MCF 10A (cell line): ENCODE results near the gene CPA1. TPM values are rescaled to one million over a fixed set of nuclear protein-coding genes. Genes with fewer than 3 reads are reported as not detected.

Experiments
- BruUV-seq: library from RNA; stranded (reverse); fragments of 400-500 nt; replicated peaks from 2 replicates; lab custom pipeline; 2021; lab: Mats Ljungman, UMichigan
- CTCF ChIA-PET: fragments of 300-600 bp; sonication (Branson Sonifier 250); formaldehyde crosslinking; extraction: SDS; loops from one replicate; lab custom pipeline; 2021; ENCODE audit warnings: antibody characterized with exemption, inconsistent platforms; lab: Yijun Ruan, JAX
- POLR2A ChIA-PET: fragments of 300-600, 350-650 bp; sonication (Branson Sonifier 250); formaldehyde crosslinking; extraction: SDS; loops from one replicate; lab custom pipeline; 2020; ENCODE audit warnings: antibody characterized with exemption, inconsistent platforms; lab: Yijun Ruan, JAX
- DNase-seq: peaks from one replicate; pipeline ENCODE4 v3.0.0-alpha.2; 2018; ENCODE audit not compliant: unreplicated experiment
- H3K27ac Mint-ChIP-seq: one replicate; pipeline ENCODE4 v1.8.0; 2022; ENCODE audit warnings: mild to moderate bottlenecking, low read depth, mixed read lengths; ENCODE audit not compliant: unreplicated experiment
- H3K27me3 Mint-ChIP-seq: one replicate; pipeline ENCODE4 v1.8.0; 2022; ENCODE audit warnings: mixed read lengths; ENCODE audit not compliant: insufficient read depth, unreplicated experiment
- H3K36me3 Mint-ChIP-seq: one replicate; pipeline ENCODE4 v1.8.0; 2022; ENCODE audit warnings: mild to moderate bottlenecking, moderate library complexity, mixed read lengths; ENCODE audit not compliant: insufficient read depth, unreplicated experiment
- H3K4me1 Mint-ChIP-seq: one replicate; pipeline ENCODE4 v1.8.0; 2022; ENCODE audit warnings: mixed read lengths; ENCODE audit not compliant: insufficient read depth, unreplicated experiment
- H3K4me3 Mint-ChIP-seq: one replicate; pipeline ENCODE4 v1.8.0; 2022; ENCODE audit warnings: mild to moderate bottlenecking, moderate library complexity, mixed read lengths; ENCODE audit not compliant: unreplicated experiment
- H3K9me3 Mint-ChIP-seq: one replicate; pipeline ENCODE4 v1.8.0; 2022; ENCODE audit warnings: mixed read lengths; ENCODE audit not compliant: unreplicated experiment
- intact Hi-C: fragments of 100-400 bp; cut with micrococcal nuclease; formaldehyde crosslinking; loops from 2 replicates; pipeline ENCODE4 v1.14.1; 2022
- total RNA-seq: library from RNA; stranded (reverse); gene quantifications from 2 replicates; pipeline ENCODE4 v1.2.3, GENCODE V29; 2022
- TF ChIP-seq, protein P1 (sequence below): fragments of 200-600 bp; IDR thresholded peaks from one replicate; pipeline ENCODE4 v1.8.0; 2022; ENCODE audit warnings: antibody characterized with exemption, mild to moderate bottlenecking; ENCODE audit not compliant: unreplicated experiment

Gene CPA1
- total RNA-seq, 1 experiment from 2014 or later = not detected

DNA sequence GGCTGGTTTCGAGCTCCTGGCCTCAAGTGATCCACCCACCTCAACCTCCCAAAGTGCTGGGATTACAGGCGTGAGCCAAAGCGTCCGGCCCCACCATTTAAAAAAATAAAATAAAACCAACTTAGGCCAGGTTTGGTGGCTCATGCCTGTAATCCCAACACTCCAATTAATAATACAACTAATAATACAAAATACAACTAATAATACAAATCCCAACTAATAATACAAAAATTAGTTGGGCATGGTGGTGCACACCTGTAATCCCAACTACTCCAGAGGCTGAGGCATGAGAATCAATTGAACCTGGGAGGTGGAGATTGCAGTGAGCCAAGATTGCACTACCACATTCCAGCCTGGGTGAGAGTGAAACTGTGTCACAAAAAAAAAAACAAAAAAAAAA lies 32.9 kb downstream of the CPA1 start:
- Mint-ChIP-seq H3K27me3 (no peaks in the 10 kb centered on the region), H3K4me1 (peaks cover 5% of the 10 kb centered on the region), H3K9me3 (no peaks in the 10 kb centered on the region), H3K4me3 (no peak overlapping the region), H3K36me3 (no peaks in the 10 kb centered on the region), H3K27ac (no peak overlapping the region)
- TF ChIP-seq, protein P1, sequence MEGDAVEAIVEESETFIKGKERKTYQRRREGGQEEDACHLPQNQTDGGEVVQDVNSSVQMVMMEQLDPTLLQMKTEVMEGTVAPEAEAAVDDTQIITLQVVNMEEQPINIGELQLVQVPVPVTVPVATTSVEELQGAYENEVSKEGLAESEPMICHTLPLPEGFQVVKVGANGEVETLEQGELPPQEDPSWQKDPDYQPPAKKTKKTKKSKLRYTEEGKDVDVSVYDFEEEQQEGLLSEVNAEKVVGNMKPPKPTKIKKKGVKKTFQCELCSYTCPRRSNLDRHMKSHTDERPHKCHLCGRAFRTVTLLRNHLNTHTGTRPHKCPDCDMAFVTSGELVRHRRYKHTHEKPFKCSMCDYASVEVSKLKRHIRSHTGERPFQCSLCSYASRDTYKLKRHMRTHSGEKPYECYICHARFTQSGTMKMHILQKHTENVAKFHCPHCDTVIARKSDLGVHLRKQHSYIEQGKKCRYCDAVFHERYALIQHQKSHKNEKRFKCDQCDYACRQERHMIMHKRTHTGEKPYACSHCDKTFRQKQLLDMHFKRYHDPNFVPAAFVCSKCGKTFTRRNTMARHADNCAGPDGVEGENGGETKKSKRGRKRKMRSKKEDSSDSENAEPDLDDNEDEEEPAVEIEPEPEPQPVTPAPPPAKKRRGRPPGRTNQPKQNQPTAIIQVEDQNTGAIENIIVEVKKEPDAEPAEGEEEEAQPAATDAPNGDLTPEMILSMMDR = no peak
- CTCF ChIA-PET = interaction anchor here (0.6 kb wide), 3 partner anchors 49 to 349 kb away, joined by 3 to 5 read pairs (median 4); no protein-coding TSS in a partner anchor
- intact Hi-C loops = no loop called here
- DNase-seq = no peak
- POLR2A ChIA-PET = no interaction called here
- no TSS peak for BruUV-seq

DNA sequence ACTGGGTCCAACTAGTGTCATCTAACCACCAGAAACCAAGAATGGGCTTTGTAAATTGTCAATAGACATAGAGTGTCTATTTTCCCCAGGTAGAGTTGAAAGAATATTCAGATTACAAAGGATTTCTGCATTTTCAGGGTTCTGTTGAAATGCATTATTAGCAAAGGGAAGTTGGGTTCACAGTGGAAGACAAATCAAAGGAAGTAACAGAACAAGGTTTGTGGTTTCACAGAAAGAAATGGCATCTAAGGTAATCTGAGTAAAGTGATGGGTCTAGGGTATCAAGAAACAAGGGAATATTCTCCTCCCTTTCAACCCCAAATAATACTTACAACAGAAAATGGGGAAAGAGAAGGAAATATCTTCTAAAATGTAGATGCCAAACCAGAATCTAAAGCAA lies 34.7 kb downstream of the CPA1 start:
- Mint-ChIP-seq H3K27me3 (no peaks in the 10 kb centered on the region), H3K27ac (no peak overlapping the region), H3K4me1 (peaks cover 19% of the 10 kb centered on the region), H3K36me3 (no peaks in the 10 kb centered on the region), H3K4me3 (no peak overlapping the region), H3K9me3 (no peaks in the 10 kb centered on the region)
- TF ChIP-seq, protein P1 = no peak
- ChIA-PET POLR2A (no interaction called here), CTCF (no interaction called here)
- intact Hi-C loops = no loop called here
- no TSS peak for BruUV-seq
- no peak for DNase-seq

DNA sequence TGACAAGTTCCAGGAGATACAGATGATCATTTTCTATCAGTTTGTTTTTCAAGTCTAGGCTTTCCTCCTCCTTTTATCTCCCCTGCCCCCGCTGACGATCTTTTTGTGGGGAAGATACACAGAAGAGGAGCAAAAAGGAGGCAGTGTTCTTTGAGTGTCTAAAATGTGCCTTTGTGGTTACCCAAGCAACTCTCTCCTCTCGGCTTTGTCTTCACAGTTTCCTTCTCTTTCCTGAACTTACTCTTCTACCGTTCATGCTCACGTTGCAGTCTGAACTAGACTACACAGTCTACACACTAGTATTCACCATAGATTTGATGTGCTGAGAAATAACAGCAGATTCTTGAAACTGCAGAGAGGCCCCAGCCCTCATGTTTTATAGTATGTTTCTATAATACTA lies 36.9 kb downstream of the CPA1 start:
- CTCF ChIA-PET = no interaction called here
- TF ChIP-seq, protein P1 = no peak
- POLR2A ChIA-PET = interaction anchor here (1.5 kb wide), 1 partner anchor 61 kb away, joined by 6 read pairs; no protein-coding TSS in a partner anchor
- Mint-ChIP-seq H3K36me3 (no peaks in the 10 kb centered on the region), H3K9me3 (no peaks in the 10 kb centered on the region), H3K4me3 (no peak overlapping the region), H3K4me1 (peaks cover 28% of the 10 kb centered on the region), H3K27me3 (no peaks in the 10 kb centered on the region), H3K27ac (no peak overlapping the region)
- DNase-seq = no peak
- BruUV-seq = no TSS peak
- intact Hi-C loops = no loop called here

DNA sequence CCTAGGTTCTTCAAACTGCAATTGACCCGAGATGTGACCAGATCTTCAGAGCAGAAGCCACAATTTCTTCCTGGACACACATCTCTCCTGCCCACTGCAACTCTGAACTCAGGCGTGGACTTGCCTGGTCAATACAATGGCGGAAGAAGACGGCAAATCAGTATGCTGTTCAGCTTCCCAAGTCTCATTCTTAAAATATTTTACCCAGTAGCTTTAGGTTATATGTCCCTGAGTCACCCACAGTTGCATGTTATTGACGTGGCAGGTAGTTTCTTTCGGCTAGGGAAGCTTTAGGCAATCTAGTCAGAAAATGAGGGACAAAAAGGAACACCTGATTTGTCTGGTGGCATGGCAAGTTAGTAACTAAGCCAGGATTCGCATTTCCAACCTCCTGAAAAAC lies 38.0 kb downstream of the CPA1 start:
- intact Hi-C loops = no loop called here
- peaks cover 28% of the 10 kb centered on the region for H3K4me1 Mint-ChIP-seq
- H3K9me3 Mint-ChIP-seq = no peaks in the 10 kb centered on the region
- no peak overlapping the region for H3K4me3 Mint-ChIP-seq
- peak; percentile 40 for DNase-seq
- H3K27ac Mint-ChIP-seq = peak overlapping the region; percentile 91
- POLR2A ChIA-PET = interaction anchor here (0.6 to 1.5 kb wide), 4 partner anchors 62 to 346 kb away, joined by 3 to 7 read pairs (median 5); partner anchors contain the start of gene TMEM209
- no peaks in the 10 kb centered on the region for H3K36me3 Mint-ChIP-seq
- BruUV-seq = no TSS peak
- no peaks in the 10 kb centered on the region for H3K27me3 Mint-ChIP-seq
- TF ChIP-seq, protein P1 = no peak
- CTCF ChIA-PET = no interaction called here
